C4-2B (cell line): ENCODE measurements around the gene FBXO42.

Experiments
- ZFX ChIP-seq: fragments of 450-650 bp; IDR thresholded peaks from 2 replicates; pipeline ENCODE4 v1.6.1; 2017
- TF ChIP-seq, protein P1 (sequence below): fragments of 450-650 bp; conservative IDR thresholded peaks from 2 replicates; pipeline ENCODE4 v1.5.1; 2017; ENCODE audit warnings: mild to moderate bottlenecking

DNA sequence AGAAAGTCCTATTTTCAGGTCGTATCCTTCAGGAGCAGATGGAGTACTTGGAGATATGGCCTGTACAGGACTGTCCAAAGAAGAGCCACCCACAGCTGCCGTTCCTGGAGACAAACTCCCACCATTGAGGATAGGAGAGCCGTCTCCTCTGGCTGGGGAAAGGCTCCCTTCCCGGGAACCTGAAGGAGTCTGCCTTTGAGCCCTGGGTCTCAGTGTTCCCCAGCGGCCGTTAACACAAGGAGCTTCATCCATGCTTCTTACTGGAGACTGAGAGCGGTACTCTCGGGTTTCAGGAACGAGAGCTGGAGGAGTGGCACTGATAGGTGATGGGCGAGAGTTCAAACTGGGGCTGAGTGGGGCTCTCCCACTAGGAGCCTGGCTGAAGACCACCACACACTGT is 100.9 kb downstream of the FBXO42 start:
- TF ChIP-seq, protein P1, sequence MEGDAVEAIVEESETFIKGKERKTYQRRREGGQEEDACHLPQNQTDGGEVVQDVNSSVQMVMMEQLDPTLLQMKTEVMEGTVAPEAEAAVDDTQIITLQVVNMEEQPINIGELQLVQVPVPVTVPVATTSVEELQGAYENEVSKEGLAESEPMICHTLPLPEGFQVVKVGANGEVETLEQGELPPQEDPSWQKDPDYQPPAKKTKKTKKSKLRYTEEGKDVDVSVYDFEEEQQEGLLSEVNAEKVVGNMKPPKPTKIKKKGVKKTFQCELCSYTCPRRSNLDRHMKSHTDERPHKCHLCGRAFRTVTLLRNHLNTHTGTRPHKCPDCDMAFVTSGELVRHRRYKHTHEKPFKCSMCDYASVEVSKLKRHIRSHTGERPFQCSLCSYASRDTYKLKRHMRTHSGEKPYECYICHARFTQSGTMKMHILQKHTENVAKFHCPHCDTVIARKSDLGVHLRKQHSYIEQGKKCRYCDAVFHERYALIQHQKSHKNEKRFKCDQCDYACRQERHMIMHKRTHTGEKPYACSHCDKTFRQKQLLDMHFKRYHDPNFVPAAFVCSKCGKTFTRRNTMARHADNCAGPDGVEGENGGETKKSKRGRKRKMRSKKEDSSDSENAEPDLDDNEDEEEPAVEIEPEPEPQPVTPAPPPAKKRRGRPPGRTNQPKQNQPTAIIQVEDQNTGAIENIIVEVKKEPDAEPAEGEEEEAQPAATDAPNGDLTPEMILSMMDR = no peak
- no peak for TF ChIP-seq ZFX
